NCI-H82 treated with DMSO at 0.1 percent for 48 hours (cell line): ENCODE data around the gene CDC14B.

Experiments used
- DNase-seq: peaks from one replicate; lab custom pipeline; 2025; ENCODE audit not compliant: unreplicated experiment; lab: John Stamatoyannopoulos, UW

Gene CDC14B

DNA sequence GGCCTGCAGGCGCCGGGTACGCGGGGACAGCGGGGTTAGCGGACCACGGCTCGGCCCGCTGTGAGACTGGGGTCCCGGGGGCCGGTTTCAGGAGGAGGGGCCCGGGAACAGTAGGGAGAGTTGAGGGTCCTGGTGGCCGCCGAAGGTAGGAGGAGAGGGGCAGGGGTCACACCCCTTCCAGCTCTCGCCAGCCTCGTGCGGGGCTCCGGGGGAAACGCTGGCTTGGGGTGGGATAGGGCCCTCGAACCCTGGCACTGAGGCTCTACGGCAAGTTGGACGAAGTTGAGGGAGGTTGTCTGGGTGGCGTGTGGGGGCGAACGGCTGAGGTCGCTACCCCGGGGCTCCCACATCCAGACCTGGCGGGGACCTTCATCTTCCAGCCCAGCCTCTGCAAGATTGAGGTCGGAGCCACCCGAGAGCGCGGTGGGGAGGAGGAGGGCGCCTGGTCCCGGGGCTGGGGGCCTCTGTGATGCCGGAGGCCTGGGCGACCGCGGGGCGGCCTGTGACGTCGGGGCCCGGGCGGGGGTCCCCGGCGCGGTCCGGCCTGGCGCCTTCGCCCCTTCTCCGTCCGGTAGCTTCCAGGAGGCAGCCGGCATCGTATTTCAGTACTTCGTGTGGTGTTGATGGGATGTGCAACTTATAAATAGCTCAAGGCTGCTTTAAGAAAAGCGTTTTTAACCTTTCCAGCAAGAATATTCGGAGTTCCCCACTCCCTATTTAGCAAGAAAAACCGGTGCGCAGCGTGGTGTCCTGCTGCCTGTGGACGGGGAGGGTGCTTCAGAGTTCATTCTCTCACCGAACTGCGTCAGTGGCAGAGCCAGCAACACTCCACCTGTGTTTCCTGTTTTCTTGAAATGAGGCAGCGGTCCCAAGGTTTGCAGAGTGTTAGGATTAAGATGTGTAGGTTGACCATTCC, 168.8 kb downstream of the CDC14B start:
- no peak for DNase-seq
